Activated B cell treated with CpG ODN at 0.5 μM for 24 hours (primary cell): ENCODE data around the gene NPR1. TPM values are rescaled to one million over a fixed set of nuclear protein-coding genes. Genes with fewer than 3 reads are reported as not detected.
A peak's percentile ranks its signal among the peaks of the same experiment; 100 is the strongest.

Experiments used
- ATAC-seq: fragments of 200-7000 bp; cut with Tn5 transposase; one replicate; pipeline ENCODE4 v1.10.0; 2021; ENCODE audit warnings: low read depth, mild to moderate bottlenecking, moderate library complexity
- CTCF ChIA-PET: fragments of 350-600 bp; sonication (Branson Sonifier 250); formaldehyde crosslinking; loops from one replicate; lab custom pipeline; 2021; ENCODE audit warnings: antibody characterized with exemption; lab: Charles Lee
- POLR2A ChIA-PET: fragments of 350-600 bp; sonication (Branson Sonifier 250); formaldehyde crosslinking; loops from one replicate; lab custom pipeline; 2021; ENCODE audit warnings: antibody characterized with exemption; lab: Charles Lee
- DNase-seq: peaks from one replicate; pipeline ENCODE4 v3.0.0; 2022
- H3K27ac Mint-ChIP-seq: one replicate; pipeline ENCODE4 v1.8.0; 2020; ENCODE audit warnings: mixed read lengths
- H3K27me3 Mint-ChIP-seq: one replicate; pipeline ENCODE4 v1.8.0; 2021; ENCODE audit warnings: mixed read lengths
- H3K36me3 Mint-ChIP-seq: one replicate; pipeline ENCODE4 v1.8.0; 2021; ENCODE audit warnings: low read depth, mixed read lengths
- H3K4me1 Mint-ChIP-seq: one replicate; pipeline ENCODE4 v1.8.0; 2021; ENCODE audit warnings: mixed read lengths
- H3K4me3 Mint-ChIP-seq: one replicate; pipeline ENCODE4 v1.8.0; 2020; ENCODE audit warnings: mild to moderate bottlenecking, mixed read lengths
- H3K9me3 Mint-ChIP-seq: one replicate; pipeline ENCODE4 v1.8.0; 2020; ENCODE audit warnings: mixed read lengths
- CTCF ChIP-seq: fragments of 200-600 bp; IDR thresholded peaks from one replicate; pipeline ENCODE4 v1.8.0; 2022; ENCODE audit warnings: antibody characterized with exemption, mild to moderate bottlenecking
- intact Hi-C: fragments of 100-400 bp; cut with micrococcal nuclease; formaldehyde crosslinking; loops from one replicate; pipeline ENCODE4 v1.15.1; 2024
- total RNA-seq: library from RNA; stranded (reverse); gene quantifications from 2 replicates; pipeline ENCODE4 v1.2.3, GENCODE V29; 2022

The NPR1 gene
- total RNA-seq, 1 donor from 2014 or later, result 0.82 TPM

GRCh38 chr1:153728305-153729066 lies 50.0 kb downstream of the NPR1 start:
- CTCF ChIA-PET, result no interaction called here
- Mint-ChIP-seq H3K4me3 (peak overlapping the region; percentile 97), H3K36me3 (peaks cover 20% of the 10 kb centered on the region), H3K27me3 (no peaks in the 10 kb centered on the region), H3K27ac (peak overlapping the region; percentile 96), H3K9me3 (no peaks in the 10 kb centered on the region), H3K4me1 (peaks cover 44% of the 10 kb centered on the region)
- DNase-seq (peak; percentile 32), ATAC-seq (no peak)
- intact Hi-C loops, result loop anchor here (5.0 kb wide), 2 partner anchors 454 to 829 kb away; partner anchors contain the start of gene UBE2Q1
- TF ChIP-seq CTCF, result no peak
- POLR2A ChIA-PET, result interaction anchor here (0.5 to 2.8 kb wide), 35 partner anchors 8 to 1681 kb away, joined by 3 to 22 read pairs (median 6); partner anchors contain the start of genes ATP8B2, CHTOP, CREB3L4 and CRTC2

GRCh38 chr1:153730468-153730988 lies 52.0 kb downstream of the NPR1 start:
- Mint-ChIP-seq H3K36me3 (peaks cover 33% of the 10 kb centered on the region), H3K9me3 (no peaks in the 10 kb centered on the region), H3K4me1 (peaks cover 61% of the 10 kb centered on the region), H3K4me3 (peak overlapping the region; percentile 52), H3K27ac (peak overlapping the region; percentile 53), H3K27me3 (no peaks in the 10 kb centered on the region)
- CTCF ChIA-PET, result no interaction called here
- intact Hi-C loops, result no loop called here
- no peak for TF ChIP-seq CTCF
- POLR2A ChIA-PET, result interaction anchor here (0.5 to 2.2 kb wide), 5 partner anchors 11 to 260 kb away, joined by 3 to 7 read pairs (median 5); partner anchors contain the start of gene RPS27
- ATAC-seq (no peak), DNase-seq (no peak)

GRCh38 chr1:153733970-153734369 lies 55.5 kb downstream of the NPR1 start:
- DNase-seq (no peak), ATAC-seq (no peak)
- Mint-ChIP-seq H3K4me1 (peaks cover 53% of the 10 kb centered on the region), H3K27ac (peak overlapping the region; percentile 46), H3K36me3 (peaks cover 39% of the 10 kb centered on the region), H3K4me3 (no peak overlapping the region), H3K9me3 (no peaks in the 10 kb centered on the region), H3K27me3 (no peaks in the 10 kb centered on the region)
- intact Hi-C loops, result no loop called here
- ChIA-PET CTCF (interaction anchor here (0.7 kb wide), 1 partner anchor 13 kb away, joined by 5 read pairs; no protein-coding TSS in a partner anchor), POLR2A (interaction anchor here (0.5 kb wide), 1 partner anchor 217 kb away, joined by 3 read pairs; no protein-coding TSS in a partner anchor)
- no peak for TF ChIP-seq CTCF

GRCh38 chr1:153734396-153735089 lies 56.1 kb downstream of the NPR1 start:
- H3K4me3 Mint-ChIP-seq, result no peak overlapping the region
- ChIA-PET POLR2A (no interaction called here), CTCF (interaction anchor here (0.6 to 1.0 kb wide), 3 partner anchors 14 to 253 kb away, joined by 3 to 5 read pairs (median 3); no protein-coding TSS in a partner anchor)
- peaks cover 47% of the 10 kb centered on the region for H3K4me1 Mint-ChIP-seq
- no peak for ATAC-seq
- DNase-seq, result no peak
- intact Hi-C loops, result no loop called here
- H3K27me3 Mint-ChIP-seq, result no peaks in the 10 kb centered on the region
- peak overlapping the region; percentile 54 for H3K27ac Mint-ChIP-seq
- H3K36me3 Mint-ChIP-seq, result peaks cover 39% of the 10 kb centered on the region
- no peaks in the 10 kb centered on the region for H3K9me3 Mint-ChIP-seq
- TF ChIP-seq CTCF, result no peak
